ENCODE measurements around the gene ZNF253. TPM values are rescaled to one million over a fixed set of nuclear protein-coding genes. Genes with fewer than 3 reads are reported as not detected.

The ZNF253 gene
- total and polyA plus RNA-seq, 9 of the 15 experiments (the other 6 are each of a cell fraction or from before 2014, with no cell fraction given), result 4.0 to 14.4 (median 7.5) TPM

- TF ChIP-seq ZBTB11 (CRISPR knock-in tag; IDR thresholded peaks at IDR 0.05) (peak in 1 of 3 experiments; percentile 47; a peak in 1 of 6 replicates), NFXL1 (CRISPR knock-in tag; IDR thresholded peaks at IDR 0.05) (no peak), CSDE1 (IDR thresholded peaks at IDR 0.05) (no peak), PHB (CRISPR knock-in tag; IDR thresholded peaks at IDR 0.05) (no peak), GATAD2A (IDR thresholded peaks at IDR 0.05) (no peak), ZNF668 (CRISPR knock-in tag; IDR thresholded peaks at IDR 0.05) (no peak), PCBP1 (IDR thresholded peaks at IDR 0.05; ENCODE audit: low read depth, low read length, poor library complexity, severe bottlenecking) (no peak), ZNF395 (CRISPR knock-in tag; IDR thresholded peaks at IDR 0.05) (no peak), PURB (CRISPR knock-in tag; IDR thresholded peaks at IDR 0.05; ENCODE audit: low read depth) (no peak), ILF3 (IDR thresholded peaks at IDR 0.05; ENCODE audit: borderline replicate concordance) (no peak), HDGF (IDR thresholded peaks at IDR 0.05) (no peak), TBP (optimal IDR thresholded peaks at IDR 0.05; ENCODE audit: low read depth, low read length) (peak; percentile 83), SMARCC2 (IDR thresholded peaks at IDR 0.05; ENCODE audit: low read depth) (no peak), MAFK (IDR thresholded peaks at IDR 0.05; ENCODE audit: low read length) (no peak)
Observed at GRCh38 chr19:19900729-19901444, 35.2 kb downstream of the ZNF253 start, which contains the start of gene ZNF93 (continued).

Measured in K562 (cell line).